Stimulated activated CD4-positive, alpha-beta T cell treated with anti-CD3 and anti-CD28 coated beads, Interleukin-12 subunit alpha, Interleukin-12 subunit beta, amount 100 ng/mL, for 4 hours (primary cell): ENCODE results near the gene TMEM91.
"Not testable (repeated sequence)": the region's sequence is repeated elsewhere in the genome, so short reads cannot be mapped to it uniquely, and the experiment has no call there.

Source experiments
- DNase-seq: peaks from one replicate; pipeline ENCODE4 v3.0.0-alpha.2; 2020

TMEM91 gene

DNA sequence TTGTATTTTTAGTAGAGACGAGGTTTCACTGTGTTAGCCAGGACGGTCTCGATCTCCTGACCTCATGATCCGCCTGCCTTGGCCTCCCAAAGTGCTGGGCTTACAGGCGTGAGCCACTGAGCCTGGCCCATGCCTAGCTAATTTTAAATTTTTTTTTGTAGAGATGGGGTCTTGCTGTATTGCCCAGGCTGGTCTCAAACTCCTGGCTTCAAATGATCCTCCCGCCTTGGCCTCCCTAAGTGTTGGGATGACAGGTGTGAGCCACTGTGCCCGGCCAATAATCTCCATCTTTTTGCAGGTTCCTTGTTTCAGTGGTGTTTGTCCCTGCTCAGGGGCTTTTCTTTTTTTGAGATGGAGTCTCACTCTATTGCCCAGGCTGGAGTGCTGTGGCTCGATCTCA lies 5.2 kb downstream of the TMEM91 start:
- DNase-seq, result not testable (repeated sequence)

DNA sequence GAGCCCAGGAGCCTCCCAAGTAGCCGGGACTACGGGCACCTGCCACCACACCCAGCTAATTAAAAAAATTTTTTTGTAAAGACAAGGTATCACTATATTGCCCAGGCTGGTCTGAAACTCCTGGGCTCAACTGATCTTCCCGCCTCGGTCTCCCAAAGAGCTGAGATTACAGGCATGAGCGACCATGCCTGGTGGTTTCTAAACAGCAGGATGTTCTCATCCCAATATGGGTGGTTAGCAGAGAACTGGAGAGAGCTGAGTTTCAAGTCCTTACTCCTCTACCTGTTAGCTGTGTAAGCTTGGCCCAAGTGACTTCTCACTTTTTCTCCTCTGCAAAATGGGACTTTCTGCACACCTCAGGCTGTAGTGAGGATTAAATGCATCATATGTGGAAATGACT lies 8.0 kb downstream of the TMEM91 start:
- DNase-seq, result no peak

DNA sequence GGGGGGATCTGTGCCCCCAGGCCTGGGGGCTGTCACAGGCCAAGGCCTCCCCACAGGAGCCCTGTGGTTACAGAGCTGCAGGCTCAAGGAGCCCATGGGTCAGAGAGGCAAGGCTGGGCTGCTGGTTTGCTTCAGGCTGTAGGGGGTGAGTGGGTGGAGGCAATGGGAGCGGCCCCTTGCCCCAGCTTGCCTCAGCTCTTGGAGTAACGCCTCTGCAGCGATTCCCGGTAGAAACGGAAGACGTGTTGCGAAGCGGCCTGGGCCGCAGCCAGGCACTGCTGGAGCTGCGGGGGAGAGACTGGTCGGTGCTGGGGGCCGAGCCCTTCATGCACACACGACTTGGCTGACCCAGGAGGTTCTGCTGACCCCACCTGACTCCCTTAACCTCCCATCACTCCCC lies 10.1 kb downstream of the TMEM91 start:
- no peak for DNase-seq

DNA sequence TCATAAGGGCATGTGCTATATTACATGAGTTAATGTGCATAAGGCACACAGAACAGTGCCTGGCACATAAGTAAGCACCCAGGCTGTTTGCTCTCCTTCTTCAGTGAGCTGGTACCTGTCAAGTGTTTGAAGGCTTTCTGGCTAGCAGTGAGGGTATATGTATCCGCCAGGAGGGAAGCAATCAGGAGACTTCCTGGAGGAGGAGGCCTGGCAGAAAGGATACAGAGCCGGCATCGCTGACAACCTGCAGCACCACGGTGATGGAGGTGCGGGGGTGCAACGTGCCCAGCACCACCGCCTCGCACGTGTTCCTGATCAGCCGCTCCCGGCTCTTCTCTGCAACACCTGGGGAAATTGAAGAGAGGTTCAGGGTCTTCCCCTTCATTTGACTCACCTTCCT lies 15.3 kb downstream of the TMEM91 start:
- no peak for DNase-seq

DNA sequence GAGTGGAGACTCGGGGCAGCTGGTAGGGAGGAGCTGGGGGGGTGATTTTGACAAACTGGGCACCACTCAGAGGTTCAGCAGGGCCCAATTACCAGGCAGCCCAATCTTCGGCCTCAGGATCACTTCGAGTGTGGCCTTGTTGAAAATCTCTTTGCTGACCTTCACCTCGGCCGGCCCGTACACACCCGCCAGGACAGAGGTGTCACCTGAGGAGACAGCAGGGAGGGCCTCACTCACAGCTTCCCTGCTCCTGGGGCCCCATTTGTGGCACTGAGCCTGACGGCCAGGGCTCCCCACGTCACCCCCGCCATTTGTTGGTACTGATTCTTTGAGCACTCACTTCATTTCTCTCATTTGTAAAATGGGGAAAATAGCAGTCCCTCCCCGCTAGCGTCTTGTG lies 16.4 kb downstream of the TMEM91 start:
- DNase-seq, result no peak

DNA sequence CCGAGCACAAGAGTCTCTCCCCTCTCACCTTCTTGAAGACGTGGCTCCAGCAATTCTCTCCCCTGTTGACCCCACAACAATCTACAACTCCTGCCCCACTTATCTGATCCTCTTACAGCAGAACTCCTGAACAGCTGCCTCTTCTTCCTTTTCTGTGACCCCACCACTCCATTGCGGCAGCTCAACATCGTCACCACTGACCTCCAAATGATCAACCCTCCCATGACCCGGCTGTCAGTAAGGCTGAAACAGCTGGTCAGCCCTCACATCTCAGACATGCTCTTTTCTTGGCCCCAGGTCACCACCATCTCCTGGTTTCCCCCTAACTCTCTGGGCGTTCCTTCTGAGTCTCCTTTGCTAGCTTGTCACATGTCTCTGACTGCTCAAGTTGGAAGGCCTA lies 19.0 kb downstream of the TMEM91 start:
- no peak for DNase-seq

DNA sequence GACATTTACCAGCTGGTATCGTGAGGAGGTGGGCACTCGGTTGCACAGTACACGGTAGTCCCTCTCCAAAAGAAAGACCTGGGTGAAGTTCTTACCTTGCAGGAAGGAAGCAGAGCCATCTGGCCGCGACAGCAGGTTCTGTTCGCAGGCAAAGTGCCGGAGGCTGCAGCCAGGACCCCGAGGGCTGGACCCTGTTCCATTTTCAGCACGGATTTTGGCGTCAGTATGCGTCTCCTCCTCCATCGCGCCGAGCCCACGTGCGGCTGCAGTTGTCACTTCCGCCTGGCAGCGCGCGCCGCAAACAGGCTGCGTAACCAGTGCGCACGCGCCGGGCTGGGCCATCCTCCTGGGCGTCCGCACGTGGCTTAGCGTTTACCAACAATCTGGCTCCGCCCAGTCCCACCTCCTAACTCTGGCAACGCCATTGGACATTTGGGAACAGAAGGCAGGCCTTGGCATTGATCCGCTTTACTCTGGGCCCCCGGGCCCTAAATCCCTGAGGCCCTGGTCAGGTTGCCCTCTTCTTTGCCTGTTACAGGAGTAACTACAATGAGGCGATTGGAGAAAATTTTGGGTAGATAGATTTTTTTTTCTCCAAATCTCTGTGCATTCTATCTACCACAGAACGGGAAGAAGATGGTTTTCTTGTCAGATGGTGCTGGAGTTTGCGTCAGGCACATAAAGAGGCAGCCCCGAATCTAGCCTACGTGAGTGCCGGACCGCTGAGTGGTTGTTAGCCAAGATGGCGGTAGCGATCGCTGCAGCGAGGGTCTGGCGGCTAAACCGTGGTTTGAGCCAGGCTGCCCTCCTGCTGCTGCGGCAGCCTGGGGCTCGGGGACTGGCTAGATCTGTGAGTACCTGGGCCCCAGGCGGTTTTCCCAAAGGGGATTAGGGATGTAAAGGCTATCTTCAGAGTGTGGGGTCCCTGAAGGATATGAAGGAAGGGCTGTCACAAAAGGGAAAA lies 21.0 kb downstream of the TMEM91 start, which contains the start of the genes BCKDHA and EXOSC5:
TSS of gene BCKDHA (plus strand) at position 733 of the 964 bp plus-strand sequence. CDS start at position 743, 10 bp downstream.
TSS of gene EXOSC5 (minus strand) at position 274 of the 964 bp plus-strand sequence. CDS start at position 243, 31 bp downstream.
- DNase-seq, result peak; percentile 97

DNA sequence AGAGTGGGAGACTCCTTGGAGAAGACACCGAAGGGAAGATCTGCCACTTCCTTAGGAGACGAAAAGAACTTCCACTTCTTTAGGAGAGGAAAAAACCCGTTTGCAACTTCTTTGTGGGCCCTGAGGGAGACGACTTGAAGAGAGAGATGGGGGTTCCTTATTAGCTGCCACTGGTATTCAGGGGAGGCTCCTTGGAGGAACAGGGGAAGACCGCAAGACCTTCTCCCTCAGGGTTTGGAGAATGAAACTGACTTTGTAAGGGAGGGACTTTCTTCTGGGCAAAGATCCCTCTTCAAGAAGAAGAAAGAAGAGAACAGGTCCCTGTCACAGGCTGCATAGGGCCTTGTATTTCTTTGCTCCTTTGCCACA lies 21.7 kb downstream of the TMEM91 start:
- no peak for DNase-seq

DNA sequence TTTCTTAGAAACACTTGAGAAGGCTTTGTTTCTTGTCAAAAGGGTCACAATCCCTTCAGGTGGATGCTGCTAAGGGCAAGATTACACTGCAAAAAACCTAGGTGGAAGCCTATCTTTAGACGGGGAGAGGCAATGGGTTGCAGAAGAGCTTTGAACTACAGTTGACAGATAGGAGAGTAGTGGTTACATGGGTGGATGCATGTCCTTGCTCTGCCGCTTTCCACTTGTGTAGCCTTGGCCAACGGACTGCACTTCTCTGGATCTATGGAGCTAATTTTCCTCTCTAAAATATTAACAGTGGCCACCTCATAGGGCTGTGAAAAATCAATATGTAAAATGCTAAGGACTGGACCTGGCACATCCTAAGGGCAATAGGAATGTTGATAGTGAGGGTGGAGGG lies 22.3 kb downstream of the TMEM91 start:
- no peak for DNase-seq

DNA sequence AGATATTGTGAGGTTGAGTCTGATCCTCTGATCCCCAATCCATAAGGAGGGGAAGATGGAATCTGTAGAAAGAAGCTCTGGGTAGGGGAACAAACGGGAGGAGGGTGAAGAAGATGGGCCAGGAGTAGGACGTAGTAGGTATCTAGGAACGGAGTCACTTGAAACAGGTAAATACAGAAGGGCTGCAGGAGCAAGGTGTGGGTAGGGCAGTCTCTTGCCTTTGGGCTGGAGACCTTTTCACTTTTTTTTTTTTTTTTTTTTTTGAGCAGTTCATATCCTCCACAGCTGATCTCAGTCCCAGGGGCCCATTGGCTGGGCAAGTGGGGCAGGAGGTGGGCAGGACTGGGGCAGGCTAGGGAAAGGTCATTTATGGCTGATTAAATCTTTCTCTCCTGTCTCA lies 22.8 kb downstream of the TMEM91 start:
- no peak for DNase-seq

DNA sequence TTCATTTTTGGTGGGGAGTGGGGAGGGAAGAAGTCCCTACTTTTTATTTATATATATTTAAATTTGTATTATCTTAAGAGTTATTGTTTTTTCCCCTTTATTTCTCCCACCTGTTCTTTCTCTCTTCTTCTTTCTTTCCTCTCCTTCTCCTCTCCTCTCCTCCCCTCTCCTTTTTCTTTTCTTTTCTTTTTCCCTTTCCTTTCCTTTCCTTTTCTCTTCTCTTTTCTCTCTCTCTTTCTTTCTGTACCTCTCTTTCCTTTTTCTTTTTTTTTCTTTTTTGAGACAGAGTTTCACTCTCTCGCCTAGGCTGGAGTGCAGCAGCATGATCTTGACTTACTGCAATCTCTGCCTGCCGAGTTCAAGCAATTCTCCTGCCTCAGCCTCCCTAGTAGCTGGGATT lies 23.2 kb downstream of the TMEM91 start:
- DNase-seq, result no peak

DNA sequence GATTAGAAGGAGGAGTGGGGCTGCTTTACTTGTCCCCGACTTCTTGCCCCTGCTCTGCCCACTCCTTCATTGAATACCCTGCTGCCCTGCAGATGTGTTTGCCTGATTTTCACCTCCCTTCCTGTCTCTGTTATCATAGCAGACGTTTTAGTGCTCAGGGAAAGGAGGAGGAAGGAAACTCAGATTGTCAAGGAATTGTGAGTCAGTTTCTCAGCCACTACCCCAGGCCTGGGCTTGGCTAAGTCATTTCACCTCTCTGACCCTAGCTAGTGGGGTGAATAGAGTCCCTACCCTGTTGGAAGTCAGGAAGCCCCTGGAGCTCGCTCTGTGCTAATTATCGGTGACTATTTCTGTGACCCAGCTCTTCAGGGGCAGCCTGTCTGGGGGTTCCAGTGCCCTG lies 25.1 kb downstream of the TMEM91 start:
- DNase-seq, result no peak

DNA sequence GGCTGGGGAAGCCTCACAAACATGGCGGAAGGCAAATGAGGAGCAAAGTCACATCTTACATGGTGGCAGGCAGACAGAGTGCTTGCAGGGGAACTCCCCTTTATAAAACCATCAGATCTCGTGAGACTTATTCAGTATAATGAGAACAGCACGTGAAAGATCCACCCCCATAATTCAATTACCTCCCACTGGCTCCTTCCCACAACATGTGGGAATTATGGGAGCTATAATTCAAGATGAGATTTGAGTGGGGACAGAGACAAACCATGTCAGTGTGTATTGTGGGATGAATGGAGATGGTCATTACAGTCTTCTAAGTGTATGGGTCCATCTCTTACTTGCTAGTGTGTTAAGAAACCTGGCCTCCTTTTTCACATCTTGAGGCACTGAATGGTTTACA lies 25.7 kb downstream of the TMEM91 start:
- DNase-seq, result no peak

DNA sequence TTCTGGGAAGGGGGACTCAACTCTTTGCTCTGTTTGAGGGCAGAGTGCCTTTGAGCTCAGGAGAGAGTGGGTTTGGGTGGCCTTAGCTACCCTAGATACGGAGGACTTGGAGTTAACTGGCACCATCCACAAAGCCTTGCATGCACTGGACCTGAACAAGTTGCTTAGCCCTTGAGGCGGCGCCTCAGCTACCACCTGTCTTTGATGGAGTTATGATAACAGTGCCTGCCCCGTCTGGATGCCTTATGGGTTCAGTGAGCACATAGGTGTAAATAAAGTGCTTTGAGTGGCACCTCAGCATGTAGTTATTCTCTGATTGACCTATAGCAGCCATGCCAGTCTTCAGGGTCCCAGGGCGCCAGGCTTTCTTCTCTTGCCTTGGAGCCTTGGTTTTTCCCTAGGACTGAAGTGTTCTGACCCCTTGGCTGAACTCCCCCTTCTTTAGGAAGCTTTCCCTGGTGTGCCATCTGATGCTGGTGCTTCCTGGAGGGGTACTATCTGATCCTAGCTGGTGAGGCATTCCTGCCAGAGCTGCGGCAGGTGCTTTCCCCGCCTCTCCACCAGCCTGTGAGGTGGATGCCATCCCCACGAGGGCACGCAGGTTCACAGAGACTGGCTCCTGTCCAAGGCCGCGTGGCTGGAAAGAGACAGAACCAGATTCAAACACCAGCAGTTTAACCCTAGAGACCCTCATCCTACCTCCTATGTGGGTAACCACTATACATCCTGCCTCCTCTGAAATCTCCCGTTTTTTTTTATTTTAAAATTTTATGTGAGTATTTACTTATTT lies 27.0 kb downstream of the TMEM91 start:
- no peak for DNase-seq

DNA sequence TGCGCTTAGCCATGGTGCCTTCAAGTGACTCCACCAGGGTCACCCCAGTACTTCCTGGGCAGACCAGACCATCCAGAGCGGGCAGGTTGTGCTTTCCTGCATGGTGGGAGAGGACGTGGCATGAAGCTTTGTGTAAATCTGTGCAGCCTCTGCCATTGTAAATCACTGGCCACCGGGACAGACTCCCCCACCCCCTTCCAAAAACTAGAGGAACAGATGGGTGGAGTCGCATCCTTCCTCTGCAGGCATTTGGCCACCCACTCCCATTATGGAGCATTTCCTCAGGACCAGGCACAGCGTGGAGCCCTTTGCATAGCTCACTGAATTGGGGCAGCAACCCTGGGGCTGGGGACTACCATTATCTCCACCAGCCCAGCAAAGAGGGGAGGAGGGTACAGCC lies 29.4 kb downstream of the TMEM91 start:
- DNase-seq, result no peak

DNA sequence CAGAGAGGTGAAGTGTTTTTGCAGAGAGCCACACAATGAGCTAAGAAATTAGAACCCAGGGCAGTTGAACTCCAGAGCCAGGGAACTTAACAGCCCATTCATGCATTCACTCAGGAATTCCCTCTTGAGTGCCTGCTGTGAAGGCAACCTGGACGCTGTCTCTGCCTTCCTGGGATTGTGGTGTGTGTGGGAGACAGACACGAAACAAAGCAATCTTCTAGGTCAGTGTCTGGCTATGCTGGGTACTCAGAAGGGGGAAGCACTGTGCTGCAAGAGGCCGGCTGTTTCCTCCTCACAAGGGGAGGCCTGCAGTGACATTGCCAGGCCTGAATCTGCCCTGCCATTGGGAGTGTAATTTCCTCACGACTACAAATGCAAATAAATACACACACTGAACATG lies 30.9 kb downstream of the TMEM91 start:
- DNase-seq, result no peak

DNA sequence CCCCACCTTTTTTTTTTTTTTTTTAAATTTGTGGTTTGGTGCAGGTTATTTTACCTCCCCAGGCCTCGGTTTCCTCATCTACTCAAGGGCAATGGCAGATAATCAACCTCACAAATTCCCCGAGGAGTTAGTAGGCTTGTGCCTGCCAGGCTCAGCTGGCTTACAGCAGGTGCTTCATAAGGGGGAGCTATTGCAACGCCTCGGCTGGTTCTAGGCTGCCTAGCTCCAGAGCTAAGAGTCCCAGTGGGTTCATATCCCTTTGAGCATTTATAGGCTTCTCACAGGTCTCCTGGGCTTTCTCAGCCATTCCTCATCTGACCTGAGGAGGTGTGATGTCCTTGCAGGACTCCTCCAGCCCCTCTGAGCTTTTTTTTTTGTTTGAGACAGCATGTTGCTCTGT lies 31.9 kb downstream of the TMEM91 start:
- DNase-seq, result no peak

DNA sequence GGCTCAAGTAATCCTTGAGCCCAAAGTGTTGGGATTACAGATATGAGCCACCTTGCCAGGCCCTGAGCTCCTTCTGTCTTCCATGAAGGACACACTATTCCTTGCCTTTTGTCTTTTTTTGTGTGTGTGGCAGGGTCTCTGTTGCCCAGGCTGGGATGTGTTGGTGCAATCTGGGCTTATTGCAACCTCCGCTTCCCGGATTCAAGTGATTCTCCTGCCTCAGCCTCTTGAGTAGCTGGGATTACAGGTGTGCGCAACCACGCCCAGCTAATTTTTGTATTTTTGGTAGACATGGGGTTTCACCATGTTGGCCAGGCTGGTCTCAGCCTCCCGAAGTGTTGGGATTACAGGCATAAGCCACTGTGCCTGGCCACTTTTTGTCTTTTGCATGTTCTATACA lies 32.5 kb downstream of the TMEM91 start:
- not testable (repeated sequence) for DNase-seq

DNA sequence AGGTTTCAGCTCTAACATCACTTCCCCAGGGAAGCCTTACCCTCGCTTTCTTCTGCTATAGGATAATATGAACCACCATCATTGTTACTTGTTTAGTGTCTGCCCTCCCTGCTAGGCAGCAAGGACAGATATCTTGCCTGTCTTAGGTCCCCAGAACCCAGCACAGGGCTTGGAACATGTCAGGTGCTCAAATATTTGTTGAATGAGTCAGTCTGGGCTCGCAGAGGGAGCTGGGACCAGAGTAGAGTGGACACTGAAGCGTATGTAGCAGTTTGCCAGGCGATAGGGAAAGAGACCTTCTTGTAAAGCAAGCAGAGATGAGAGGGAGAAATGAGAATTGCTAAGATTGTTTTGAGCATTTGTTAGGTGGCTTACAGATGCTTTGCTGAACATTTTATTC lies 33.0 kb downstream of the TMEM91 start:
- no peak for DNase-seq

DNA sequence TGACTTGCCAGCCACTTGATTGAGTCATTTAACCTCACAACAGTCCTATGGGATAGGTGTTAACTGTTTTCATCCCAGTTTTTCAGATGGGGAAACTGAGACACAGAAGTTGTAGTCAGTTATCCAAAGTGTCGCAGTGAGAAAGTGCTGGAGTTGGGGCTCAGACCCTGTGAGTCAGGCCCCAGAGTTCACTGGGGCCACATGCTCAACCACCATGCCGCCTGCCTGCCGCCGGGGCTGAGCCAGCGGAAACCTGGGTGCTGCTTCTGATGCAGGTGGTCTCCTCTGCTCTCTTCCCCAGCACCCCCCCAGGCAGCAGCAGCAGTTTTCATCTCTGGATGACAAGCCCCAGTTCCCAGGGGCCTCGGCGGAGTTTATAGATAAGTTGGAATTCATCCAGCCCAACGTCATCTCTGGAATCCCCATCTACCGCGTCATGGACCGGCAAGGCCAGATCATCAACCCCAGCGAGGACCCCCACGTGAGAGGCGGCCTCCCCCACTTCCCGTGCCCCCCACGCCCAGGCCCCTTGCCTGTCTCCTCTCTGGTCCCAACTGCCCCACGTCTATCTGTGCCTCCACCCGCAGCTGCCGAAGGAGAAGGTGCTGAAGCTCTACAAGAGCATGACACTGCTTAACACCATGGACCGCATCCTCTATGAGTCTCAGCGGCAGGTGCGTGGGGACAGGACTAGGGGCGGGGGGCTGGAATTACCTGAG lies 34.2 kb downstream of the TMEM91 start:
- no peak for DNase-seq

DNA sequence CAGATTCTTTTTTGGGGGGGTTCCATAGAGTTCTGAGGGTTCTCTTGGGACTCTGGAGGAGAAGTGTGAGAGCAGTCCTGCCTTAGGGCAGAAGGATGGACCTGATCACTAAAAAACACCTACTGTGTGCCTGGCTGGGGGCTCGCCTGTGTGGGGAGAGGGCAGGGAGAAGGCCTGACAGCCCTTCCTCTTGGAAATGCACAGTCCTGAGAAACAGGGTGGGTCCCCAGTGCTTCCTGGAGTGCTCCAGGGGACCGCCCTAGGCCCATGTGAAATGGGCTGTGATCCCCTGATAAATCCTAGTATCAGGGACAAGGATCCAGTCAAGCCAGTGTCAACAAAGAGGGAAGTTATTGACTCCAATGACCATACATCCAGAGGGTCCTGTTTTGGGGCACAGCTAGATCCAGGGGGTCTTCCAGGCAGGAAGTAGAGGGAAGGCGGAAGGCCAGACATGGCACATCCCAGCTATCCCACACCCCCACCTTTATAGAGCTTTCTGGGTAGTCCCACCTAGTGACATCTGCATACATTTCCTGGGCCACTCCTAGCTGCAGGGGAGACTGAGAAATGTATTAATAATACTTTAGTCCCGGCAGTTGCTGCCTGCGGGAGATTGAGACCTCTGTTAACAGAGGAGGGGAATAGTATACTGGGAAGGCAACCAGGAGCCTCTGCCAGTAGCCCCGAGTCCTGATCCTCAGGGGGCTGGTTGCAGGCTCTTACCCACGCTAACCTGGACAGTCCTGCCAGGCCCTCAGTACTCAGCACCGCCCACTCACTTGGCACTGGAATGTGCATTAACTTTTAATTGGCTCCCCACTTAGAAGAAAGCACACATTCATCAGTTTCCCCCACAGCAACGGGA lies 35.0 kb downstream of the TMEM91 start:
- DNase-seq, result no peak

DNA sequence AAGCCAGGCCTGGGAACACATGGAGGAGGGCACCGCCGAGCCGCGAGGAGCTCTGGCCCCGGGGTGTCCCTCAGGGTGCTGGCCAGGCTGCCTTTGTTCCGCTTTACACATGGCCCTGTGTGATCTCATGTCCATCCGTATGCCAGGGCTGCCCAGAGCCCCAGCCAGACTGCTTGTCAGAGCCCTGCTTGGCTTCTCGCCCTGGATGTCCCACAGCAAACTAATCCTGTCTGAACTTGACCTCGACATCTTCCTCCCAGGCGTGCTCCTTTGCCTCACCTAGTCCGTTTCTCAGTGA lies 35.6 kb downstream of the TMEM91 start:
- no peak for DNase-seq
